Left lobe of liver (tissue), 2 donors: ENCODE results near the gene PRSS50. TPM values are rescaled to one million over a fixed set of nuclear protein-coding genes. Genes with fewer than 3 reads are reported as not detected.

Experiments
- ATAC-seq: fragments of 200-7000 bp; cut with Tn5 transposase; one replicate; pipeline ENCODE4 v1.9.1; 2020; ENCODE audit warnings: mild to moderate bottlenecking, moderate library complexity
- DNase-seq: peaks from one replicate; pipeline ENCODE4 v3.0.0-alpha.2; 2020; ENCODE audit warnings: low spot score
- total RNA-seq: library from RNA; stranded (reverse); gene quantifications from one replicate; pipeline ENCODE4 v1.2.1, GENCODE V29; 2021
- donor health status: DM: no; HTN: no; CAD: no; lungs with moderate emphysema.
- donor health status: DM: no; HTN: yes; CAD: no.

Gene PRSS50
- total RNA-seq, 1 donor from 2014 or later: 0.13 TPM

DNA sequence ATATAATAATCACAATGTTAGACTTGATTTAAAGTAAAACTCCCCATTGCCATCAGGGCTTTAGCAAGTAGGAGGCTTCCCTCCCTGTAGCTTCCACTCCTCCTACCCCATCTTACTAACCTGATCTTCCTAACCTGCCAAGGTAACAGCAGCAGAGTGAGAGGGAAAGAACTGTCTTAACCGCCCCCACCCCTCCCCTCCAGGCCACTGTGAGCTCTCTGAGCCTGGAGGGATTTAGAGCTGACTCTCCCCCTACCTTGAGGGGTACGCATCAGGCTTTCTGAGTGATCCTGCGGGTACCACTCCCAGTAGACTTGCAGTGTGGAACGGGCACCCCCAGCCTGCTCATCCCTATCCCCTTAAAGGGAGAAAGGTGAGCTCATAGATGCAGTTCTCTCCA is 11.4 kb upstream of the PRSS50 start:
- DNase-seq: peak; percentile 15
- ATAC-seq: no peak

DNA sequence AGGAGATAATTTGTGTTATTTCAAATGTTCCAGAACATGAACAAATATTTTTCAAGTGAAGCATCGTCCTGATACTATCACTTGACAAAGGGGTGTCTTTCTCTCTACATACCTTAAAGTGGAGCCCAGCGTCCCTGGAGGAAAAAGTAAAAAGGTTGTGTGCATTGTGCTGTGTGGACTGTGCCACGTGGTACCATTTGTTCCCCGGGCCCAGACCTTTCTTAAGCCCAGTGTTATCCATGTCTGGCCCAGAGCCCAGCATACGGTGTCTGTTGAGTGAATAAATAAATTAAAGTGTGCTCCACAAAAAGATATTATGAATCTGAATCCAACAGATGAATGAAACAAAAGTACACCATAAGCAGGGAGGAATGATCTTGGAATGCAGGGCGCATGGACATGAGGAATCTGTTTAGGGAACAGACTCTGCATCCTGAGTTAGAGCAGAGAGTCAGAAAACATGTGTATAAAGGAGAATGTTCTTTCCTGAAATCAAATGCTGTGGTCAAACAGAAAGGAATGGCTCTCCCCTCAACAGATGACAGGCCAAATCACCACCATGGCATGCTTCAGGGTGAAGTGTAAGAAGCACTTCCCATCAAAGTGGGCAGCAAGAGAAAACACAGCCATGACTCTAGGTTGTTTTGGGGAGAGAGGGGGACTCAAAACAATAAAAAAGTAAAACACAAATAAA is 8.1 kb upstream of the PRSS50 start:
- ATAC-seq: no peak
- peak; percentile 28 for DNase-seq

DNA sequence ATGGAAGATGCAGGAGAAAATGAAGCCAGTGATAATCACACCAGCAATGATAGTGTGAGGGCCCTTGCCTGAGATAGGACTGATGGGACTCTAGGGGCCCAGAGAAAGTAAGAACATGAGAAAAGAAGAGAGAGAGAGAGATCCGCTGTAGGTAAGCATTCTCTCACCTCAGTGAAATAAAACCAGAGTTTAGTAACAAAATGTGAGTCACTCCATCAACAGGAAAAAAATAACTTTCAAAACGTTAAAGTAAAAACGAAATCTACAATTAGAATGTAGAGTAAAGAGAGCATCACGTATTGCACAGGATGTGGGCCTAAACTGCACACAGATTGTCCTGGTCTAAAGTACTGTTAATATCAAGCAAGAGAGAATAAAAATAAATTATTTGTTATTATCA is 6.8 kb upstream of the PRSS50 start:
- DNase-seq: no peak
- ATAC-seq: no peak

DNA sequence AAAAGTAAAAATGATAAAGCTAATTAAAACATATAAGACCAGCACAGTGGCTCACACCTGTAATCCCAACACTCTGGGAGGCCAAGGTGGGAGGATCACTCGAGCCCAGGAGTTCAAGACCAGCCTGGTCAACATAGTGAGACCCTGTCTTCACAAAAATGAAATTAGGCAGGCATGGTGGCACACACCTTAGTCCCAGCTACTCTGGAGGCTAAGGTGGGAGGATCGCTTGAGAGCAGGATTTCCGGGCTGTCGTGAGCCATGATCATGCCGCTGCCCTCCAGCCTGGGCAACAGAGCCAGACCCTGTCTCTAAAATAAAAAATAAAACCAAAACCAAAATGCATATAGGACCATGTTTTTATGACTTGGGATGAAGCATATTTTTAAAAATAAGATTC is 4.8 kb upstream of the PRSS50 start:
- no peak for ATAC-seq
- DNase-seq: no peak

DNA sequence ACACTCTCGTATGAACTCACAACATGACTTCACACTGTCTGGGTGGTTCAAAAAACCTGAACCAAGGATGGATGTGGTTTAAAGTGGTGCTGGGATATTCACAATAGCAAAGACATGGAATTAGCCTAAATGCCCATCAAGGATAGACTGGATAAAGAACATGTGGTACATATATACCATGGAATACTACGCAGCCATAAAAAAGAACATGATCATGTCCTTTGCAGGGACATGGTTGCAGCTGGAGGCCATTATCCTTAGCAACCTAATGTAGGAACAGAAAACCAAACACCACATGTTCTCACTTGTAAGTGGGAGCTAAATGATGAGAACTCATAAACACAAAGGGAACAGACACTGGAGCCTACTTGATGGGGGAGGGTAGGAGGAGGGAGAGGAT is 3.3 kb upstream of the PRSS50 start:
- ATAC-seq: no peak
- no peak for DNase-seq

DNA sequence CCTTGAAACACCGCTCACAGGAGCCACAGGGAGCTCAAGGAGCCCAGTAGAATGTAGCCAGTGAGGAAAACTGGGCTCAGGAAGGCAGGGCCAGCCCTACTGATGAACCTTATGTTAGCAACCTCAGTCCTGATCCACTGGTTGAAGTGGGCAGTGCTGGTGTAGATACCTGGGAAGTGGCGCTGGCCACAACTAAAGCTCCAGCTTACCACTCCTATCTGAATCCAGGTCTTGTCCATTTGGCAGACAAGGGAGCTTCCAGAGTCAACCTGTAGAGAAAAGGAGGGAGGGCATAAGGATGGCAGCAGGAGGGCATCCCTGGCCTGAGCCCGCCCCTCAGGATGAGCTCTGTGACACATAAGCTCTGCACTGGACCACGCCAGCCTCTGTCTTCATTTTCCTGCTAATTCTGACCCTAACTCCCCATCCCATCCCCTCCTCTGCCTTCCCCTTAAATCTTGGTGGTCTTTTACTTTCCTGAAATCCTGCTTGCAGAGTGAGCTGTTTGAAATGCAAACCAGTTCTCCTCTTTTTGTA is 2.1 kb upstream of the PRSS50 start:
- DNase-seq: peak; percentile 27
- no peak for ATAC-seq

DNA sequence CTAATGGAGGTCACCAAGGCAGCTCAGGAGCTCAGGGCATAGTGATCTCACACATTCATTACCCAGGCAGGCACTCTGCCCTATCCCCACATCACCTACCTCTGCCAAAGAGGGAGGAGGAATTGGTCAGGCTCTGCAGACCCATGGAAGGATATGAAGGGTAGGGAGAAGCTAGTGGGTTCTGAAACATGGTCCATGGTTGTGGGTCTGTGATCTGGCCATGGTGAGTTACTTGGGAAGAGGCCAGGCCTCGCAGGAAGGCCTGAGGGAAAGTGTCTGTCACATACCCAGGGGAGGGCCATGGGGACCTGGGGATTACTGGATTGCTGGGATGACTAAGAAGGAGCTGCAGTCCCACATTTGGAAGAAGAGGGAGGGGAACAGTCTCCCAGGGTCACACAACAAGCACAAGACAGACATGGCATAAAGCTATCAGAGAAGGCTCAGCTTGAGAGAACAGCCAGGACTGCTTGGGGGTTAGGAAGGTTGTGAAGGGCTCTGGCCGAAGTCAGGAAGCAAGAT is 1.4 kb upstream of the PRSS50 start:
- ATAC-seq (no peak), DNase-seq (peak; percentile 33)

DNA sequence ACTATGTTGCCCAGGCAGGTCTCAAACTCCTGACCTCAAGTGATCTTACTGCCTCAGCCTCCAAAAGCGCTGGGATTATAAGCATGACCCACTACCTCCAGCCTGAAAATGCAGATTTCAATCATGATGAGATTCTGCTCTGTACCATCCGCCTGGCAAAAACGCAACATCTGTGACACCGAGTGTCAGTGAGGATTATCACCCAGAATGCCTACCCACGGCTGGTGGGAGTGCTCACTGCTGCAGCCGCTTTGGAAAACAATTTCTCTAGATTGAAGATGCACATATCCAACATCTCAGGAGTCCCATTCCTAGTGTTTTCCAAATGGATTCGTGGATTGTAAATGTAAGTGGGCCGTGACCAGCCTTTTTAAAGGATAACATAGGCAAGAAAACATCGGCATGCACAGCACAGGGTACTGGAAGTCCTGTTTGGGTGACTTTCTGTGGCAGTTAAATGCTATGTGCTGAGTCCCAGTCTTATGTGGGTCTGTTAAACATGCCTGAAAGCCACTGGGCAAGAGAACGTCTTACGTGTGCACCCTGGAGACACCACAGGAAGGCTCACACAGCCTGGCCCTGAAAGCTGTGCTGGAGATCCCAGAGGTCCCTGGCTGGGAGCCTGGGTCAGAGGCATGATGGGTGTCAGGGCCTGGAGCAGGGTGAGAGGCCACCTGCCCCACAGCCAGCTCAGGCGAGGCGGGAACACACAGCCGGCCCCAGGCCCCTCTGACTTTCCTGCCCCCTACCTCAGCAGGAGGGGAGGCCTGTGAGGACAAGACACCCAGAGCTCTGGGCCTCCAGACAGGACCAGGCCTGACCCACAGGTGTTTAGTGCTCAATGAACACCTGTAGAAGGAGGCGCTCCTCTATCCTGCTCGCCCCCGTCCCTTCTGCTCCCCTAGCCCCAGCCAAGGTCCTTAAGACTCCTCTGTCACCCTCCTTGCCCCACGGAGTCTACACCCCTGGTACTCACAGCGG is 918 bp downstream of the PRSS50 start:
- peak; percentile 33 for DNase-seq
- ATAC-seq: no peak

DNA sequence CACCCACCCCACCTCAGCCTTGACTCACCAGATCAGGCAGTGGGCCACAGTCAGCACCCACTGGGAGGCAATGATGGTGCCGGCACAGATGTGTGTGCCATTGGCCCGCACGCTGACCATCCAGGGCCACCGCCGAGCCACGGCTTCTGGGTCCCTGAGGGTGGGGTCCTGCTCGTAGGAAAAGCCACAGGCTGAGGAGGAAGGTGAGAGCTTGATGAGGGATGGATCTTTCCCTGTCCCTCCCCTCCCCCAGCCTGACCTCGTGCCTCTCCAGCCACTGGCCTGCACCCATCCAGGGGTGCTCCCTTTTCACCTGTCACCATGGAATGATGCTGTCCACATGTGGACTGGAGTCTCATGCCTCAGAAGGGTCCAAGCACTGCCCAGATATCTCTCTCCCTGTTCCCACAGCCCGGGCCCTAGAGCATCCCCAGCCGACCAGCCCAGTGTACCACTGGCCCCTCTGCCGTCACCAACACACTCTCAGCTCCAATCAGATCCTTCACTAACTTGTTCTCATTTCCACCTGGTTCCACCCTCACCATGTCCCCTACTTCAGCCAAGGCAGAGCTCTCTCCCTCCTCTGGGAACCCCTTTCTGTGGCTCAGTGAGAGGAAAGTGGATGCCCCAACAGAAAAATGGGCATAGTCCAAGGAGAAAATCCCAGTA is 2.0 kb downstream of the PRSS50 start:
- peak; percentile 29 for DNase-seq
- no peak for ATAC-seq

DNA sequence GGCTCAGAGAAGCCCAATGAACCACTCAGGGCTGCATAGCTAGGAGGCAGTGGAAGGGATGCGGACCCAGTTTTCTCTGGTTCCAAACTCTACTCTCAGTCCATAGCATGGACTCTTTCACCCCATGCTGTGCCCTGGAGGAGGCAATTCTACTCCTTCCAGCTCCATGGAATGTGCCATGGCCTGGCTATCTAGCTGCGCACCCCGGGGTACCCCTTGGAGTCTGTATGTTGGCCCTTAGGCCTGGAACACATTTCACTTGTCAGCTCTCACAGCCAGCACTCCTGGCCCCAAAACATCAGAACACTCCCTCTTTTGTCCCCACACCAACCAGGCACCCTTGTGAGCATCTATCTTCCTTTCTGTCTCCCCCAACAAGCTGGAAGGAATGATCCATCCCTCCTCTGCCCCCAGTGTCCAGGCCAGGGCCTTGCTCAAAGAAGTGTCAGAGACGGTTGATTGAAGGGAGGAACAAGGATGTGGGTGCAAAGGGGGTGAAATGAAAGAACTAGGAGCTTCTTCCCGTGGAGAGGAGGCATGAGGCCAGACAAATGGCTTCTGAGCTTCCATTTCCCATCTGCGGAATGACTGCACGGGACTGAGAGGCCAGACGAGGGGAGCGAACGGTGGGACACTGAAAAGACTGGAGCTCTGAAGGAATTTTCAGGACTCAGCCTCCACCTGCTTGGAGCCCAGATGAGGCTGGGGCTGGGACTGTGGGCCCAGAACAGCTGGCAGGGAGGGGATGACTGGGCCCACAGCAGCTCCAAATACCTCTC is 2.8 kb downstream of the PRSS50 start:
- ATAC-seq (no peak), DNase-seq (peak; percentile 21)

DNA sequence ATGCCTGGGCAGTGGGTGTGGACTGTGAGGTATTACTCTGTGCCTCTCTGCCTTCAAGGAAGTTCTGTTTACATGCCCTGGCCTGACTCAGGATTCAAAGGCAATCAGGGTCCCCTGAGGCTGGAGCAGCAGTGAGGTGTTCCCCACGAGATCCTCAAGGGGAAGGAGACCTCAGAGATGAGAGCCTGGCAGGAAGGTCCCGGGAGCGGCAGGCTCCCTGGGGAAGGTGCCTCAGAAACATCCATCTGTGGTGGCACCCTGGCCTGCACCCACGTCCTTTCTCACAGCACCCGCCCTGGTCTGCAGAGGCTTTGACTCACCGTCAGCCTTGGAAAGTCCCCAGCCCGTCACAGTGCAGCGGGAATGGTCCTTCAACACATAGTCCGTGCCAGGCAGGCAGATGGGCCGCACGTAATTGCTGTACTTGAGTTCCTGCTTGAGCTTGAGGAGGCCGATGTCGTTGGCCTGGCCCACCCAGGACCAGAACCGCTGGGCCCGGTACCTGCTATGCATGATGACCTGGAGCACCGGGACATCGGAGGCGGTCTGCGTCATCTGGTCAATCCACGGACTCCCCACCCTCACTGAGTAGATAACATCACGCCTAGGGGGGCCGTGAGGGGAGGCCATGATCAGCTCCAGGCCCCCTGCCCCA is 3.6 kb downstream of the PRSS50 start:
- DNase-seq: peak; percentile 35

DNA sequence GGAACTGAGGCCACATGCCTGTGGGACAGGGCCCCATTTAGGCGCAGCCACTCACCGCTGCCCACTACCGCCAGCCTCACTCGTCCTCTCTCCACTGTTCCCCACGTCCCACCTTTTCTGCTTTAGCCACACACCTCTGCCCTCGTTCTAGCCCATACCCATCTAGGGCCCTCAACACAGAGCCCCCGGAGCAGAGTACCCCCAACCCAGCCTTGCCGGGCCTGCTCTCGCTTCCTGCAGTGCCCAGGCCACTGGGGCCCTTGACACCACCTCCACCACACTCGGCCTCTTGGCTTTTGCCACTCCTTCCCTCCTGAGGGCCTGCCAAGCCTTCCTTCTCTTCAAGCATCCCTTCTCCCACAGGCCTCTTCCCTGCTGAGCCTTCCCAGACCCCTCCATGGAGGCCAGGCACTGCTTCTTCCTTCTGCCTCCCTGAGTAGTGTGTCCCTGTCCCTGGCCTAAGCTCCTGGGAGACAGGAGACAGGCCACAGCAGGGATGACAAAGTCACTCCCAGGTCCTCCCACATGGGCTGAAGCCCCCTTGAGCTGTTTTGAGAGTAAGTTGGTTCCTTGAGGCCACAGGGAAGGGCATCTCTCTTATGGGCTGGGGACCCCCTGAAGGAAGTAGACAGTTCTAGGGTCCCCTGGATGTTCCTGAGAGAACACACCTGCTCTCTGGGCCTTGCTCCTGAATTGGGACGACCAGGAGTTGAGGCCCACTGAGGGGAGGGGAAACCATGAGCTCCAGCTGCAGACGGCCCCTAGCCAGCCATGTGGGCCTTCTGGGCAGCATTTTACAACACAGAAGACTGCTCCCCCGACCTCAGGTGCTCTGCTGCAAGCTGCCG is 4.4 kb downstream of the PRSS50 start:
- ATAC-seq: no peak
- peak; percentile 34 for DNase-seq

More for the DNA sequence above, 3.6 kb downstream of the PRSS50 start:
- no peak for ATAC-seq

DNA sequence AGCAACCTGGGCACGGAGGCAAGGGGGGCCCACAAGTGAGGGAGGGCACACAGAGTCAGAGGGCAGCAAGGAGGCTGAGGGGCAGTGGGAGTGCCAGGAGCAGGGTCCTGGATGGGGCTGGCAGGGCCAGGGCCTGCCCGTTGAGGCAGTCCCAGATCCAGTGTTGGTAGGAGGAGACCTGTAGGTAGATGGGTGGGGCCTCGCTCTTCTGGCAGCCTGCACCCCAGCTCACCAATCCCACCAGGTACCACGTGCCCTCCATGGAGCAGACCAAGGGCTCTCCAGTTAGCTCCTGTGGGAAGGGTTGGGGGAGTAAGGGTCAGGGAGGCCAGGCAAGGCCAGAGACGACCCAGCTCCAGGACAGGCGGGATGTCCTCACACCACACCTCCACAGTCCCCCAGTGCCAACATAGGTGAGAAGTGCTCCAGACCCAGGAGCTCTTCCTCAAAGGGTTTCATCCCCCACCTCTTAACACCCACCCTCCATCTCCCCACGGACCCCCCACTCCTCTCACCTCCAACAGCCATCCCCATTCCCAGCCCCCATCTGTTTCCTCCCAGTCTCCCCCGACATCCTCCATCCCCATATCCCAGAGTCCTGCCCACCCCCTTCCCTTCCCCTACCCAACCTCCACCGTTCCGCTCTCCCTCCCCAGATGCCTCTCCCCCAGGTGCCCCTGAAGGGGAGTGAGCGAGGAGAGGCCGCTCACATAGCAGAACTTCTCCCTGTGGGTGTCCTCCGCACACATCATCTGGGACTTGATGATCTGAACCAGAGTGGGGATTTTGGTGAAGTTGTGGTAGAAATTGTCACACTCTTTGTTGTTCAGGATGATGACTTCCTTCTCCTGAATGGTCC is 5.2 kb downstream of the PRSS50 start:
- peak; percentile 37 for DNase-seq
- no peak for ATAC-seq

DNA sequence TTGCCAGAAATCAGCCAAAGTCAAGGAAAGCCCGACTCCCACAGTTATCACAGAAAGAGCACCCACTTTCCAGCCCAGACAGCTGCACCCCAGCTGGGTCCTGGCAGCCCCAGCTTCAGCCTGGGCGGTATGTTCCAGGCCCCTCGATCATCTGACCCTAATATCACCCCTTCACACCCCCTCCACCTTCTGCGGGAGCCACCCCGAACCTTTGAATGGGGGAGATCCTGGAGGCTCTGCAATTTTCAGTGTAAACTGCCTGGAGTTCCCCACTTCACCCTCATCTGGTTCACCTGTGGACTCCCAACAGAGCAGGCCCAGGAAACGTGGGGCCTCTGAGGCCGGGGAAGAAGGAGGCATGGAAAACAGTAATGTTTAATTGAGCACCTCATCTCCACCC is 5.9 kb downstream of the PRSS50 start:
- DNase-seq (peak; percentile 36), ATAC-seq (no peak)

DNA sequence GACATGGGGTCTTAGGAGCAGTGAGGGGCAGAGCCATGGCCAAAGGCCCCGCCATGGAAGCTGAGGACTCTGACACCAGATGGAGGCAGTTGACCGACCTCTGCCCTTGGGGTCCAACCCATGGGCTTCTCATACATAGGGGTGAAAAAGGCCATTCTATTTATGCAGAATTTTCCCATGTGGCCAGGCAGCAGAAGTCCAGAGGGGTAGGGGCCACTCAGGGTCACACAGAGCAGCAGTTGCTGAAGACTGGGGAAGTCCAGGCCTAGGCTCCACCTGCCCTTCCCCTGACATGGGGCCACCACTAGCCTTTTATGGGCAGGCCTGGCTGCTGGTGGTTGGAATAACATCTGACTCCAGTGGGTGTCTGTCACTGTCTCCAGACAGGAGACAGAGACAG is 6.4 kb downstream of the PRSS50 start:
- peak; percentile 35 for DNase-seq
- ATAC-seq: no peak

DNA sequence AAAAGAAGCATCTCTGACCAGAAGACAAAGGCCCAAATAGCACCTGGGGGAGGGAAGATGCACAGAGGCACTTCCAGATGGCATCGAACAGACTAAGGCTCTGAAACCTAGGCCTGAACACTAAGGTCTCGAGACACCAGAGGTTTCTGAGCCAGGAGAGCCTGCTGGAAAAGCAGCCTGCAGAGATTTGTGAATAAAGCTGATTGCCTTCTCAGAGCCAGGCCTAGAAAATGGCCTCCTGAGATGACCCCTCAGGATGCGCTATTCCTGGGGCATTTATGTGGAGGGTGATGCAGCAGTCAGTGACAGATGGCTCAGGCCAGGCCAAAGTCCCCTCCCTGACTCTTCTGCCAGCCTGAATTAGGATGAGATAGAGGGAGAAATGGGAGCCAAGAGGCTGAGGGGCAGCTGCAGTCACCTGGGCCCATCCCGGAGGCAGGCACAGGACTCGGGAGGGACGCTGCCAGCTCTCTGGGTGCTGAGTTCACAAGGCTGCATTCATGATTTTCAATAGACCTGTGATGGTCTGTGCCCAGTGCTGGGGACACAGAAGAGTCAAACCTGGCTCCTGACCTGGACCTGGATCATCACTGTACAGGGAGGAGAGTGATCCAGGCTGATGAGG is 6.9 kb downstream of the PRSS50 start:
- DNase-seq (no peak), ATAC-seq (no peak)

DNA sequence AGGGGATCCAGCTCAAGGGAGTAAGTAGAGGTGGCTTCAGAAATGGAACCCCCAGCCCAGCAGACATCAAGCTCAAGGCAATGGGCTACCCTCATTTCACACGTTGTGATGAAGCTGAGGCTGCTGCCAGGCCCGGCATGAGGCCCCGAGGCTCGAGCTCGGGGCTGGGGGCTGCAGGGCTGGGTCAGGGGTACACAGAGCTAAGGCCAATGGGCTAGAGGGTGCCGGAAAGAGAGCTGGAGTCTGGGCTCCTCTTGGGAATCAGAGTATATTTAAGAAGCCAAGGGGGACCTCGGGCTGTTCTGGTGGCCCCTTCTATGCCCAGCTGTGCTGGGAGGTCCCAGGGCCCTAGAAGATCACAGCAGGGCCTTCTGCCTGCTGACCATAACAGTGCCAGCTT is 7.4 kb downstream of the PRSS50 start:
- no peak for ATAC-seq
- DNase-seq: no peak
